Measurements from ENCODE around the gene RPS6KA1.
A peak's percentile ranks its signal among the peaks of the same experiment; 100 is the strongest.

The RPS6KA1 gene

DNA sequence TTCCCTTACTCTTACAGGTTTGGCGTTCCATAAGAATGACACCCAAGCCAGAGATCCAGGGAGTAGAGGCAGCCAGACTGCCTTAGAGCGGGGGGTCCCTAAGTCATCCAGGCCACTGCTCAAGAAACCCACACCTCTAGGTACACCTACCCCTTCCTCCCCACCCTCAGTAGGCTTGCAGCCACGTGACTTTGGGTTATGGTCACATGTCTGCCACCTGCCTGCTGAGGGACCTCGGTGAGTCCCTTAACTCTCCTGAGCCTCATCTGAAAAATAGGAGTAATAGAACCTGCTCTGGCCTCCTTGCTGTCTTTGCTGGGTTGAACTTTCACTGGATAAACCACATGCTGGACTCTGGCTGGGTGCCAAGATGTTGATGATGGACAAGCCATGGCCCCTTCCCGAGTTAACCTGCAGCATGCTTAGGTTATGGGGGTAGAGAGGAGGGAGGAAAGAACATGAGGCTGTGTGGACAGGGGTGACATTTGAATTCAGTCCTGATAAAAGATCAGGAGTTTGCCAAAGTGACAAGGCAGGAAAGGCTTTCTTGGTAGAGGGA is 4.5 kb downstream of the RPS6KA1 start:
- no peak for DNase-seq (ENCODE audit: low spot score)

- no peak for DNase-seq (ENCODE audit: low spot score)
These were observed 5.6 kb downstream of the RPS6KA1 start for GRCh38 chr1:26535201-26535600.

- no peak for DNase-seq (ENCODE audit: low spot score)
These were observed 6.5 kb downstream of the RPS6KA1 start for GRCh38 chr1:26536081-26536480.

GRCh38 chr1:26536521-26536920 is 7.0 kb downstream of the RPS6KA1 start:
- DNase-seq (ENCODE audit: low spot score): no peak

- peak; percentile 68 for DNase-seq (ENCODE audit: low spot score)
These were observed 8.4 kb downstream of the RPS6KA1 start for GRCh38 chr1:26537951-26538352.

GRCh38 chr1:26538480-26539412 is 9.2 kb downstream of the RPS6KA1 start:
- peak; percentile 66 for DNase-seq (ENCODE audit: low spot score)

GRCh38 chr1:26539722-26540121 is 10.2 kb downstream of the RPS6KA1 start:
- no peak for DNase-seq (ENCODE audit: low spot score)

- DNase-seq (ENCODE audit: low spot score): no peak
These were observed 10.8 kb downstream of the RPS6KA1 start for GRCh38 chr1:26540351-26540750.

DNA sequence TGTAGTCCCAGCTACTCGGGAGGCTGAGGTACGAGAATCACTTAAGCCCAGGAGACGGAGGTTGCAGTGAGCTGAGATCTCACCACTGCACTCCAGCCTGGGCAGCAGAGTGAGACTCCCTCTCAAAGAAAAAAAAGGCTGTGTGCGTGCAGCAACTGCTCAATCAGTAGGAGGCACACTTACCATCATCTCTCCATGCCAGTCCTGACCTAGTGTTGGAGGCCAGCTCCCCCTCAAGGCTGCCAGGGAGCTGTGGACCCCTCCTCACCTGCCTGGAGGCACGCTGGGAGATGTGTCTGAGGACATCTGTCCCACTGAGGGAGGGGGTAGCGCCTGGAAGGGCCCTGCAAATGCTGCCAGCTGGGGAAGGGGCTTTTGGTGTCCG is 11.9 kb downstream of the RPS6KA1 start:
- DNase-seq (ENCODE audit: low spot score): no peak

DNA sequence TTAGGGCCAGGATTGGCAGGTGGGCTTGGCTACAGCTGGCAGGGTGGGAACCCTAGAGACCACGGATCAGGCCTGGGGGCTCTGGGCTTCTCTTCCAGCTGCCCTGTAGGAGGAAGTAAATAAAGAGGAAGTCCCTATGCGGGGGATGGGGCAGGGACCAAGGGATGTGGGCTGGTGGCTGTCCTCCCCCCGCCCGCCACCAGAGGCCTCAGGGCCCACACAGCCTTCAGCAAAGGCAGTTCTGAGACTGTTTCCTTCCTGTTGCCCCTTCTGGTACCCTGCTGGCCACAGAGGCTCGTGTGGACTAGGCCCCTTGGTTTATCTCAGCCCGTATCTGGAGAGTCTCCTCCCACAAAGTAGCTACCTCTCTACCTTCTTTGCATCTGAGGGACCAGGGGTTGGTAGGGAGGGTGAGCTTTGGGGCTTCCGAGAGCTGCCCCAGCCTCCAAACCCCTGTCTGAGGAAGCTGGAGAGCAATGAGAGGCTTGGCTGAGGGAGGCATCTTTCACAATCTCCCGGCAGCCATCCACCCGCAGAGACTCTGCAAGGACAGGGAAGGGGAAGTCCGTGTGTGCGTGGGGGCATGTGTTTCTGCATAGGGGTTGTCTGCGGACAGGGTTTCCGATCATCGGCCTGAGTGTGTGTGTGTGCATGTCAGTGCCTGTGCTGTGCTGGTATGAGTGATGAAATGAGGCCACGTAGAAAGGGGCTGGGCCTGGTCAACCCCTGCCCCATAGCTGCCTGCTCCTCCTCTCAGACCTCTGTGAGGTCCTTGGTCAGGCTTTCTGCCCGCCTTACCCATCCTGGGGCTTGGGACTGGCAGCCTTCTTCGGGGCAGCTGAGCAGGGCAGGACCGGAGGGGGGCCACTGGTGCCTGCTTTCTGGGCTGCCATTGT is 12.5 kb downstream of the RPS6KA1 start:
- DNase-seq (ENCODE audit: low spot score): peak; percentile 72

DNA sequence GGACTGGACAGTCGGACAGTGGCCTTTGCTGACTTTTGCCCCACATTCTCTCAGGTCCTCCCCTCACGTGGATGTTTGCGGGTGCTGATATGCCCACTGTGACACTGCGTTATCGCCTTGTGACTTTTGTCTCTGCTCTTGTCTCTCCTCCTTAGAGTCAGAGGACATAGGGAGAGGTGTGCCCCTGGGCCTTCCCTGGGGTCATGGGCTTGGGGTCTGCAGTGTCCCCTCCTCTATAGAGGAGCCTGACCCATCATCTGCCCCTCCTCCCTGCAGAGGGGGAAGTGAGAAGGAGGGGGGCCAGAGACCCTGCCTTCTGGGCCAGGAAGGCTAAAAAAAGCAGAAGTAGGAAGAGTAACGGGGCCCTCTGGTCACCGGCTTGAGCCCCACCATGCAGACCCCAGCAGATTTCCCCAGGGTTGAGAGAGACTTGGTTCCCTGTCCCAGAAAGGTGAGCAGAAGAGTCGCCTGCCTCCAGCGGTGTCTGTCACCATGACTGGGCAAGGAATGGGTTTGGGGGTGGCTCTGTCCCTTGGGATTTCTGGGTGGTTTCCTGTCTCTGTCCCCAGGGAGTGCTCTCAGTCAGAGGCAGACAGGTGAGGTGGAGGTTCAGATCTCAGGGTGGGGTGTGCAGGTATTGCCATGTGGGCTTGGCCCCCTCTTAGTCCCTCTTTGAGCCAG is 13.3 kb downstream of the RPS6KA1 start:
- no peak for DNase-seq (ENCODE audit: low spot score)

DNA sequence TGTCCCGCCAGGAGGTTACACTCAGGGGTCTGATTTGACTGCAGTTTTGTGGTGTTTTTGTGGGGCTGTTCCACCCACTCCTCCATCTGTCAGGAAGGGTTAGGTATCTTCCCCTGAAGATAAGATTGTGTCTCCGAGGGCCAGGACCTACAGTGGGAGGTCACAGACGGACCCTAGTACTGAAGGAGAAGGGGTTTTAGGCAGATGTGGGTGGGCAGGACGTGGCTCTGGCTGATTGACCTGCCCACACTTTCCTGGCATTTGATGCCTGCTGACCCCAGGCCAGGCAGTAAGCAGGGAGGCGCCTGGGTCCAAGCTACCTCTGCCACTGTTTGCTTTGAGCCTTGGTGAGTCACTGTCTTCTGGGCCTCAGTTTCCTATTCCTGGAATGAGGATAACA is 13.9 kb downstream of the RPS6KA1 start:
- no peak for DNase-seq (ENCODE audit: low spot score)

- no peak for DNase-seq (ENCODE audit: low spot score)
These were observed 14.6 kb downstream of the RPS6KA1 start for GRCh38 chr1:26544126-26544525.

- DNase-seq (ENCODE audit: low spot score): no peak
These were observed 16.4 kb downstream of the RPS6KA1 start for GRCh38 chr1:26545969-26546323.

DNA sequence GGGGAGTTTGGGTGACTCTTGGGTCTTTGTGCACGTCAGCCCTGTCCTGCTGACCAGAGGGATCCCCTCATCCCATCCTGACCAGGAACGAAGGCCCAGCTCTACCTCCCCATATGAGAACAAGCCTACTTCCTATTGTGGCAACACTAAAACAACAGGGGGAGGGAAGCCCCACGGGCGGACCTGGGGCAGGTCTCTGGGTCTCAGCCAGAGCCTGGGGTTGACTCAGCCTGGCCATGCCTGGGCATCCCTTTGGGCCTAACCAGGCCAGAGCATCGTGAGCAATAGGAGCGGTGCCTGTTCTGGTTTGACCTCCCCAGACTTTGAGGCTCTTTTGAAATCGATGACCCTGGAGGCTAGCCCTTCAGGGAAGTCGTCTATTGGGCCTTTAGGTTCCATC is 16.8 kb downstream of the RPS6KA1 start:
- DNase-seq (ENCODE audit: low spot score): no peak

GRCh38 chr1:26546819-26547218 is 17.3 kb downstream of the RPS6KA1 start:
- no peak for DNase-seq (ENCODE audit: low spot score)

- DNase-seq (ENCODE audit: low spot score): no peak
These were observed 19.3 kb downstream of the RPS6KA1 start for GRCh38 chr1:26548841-26549240.

DNA sequence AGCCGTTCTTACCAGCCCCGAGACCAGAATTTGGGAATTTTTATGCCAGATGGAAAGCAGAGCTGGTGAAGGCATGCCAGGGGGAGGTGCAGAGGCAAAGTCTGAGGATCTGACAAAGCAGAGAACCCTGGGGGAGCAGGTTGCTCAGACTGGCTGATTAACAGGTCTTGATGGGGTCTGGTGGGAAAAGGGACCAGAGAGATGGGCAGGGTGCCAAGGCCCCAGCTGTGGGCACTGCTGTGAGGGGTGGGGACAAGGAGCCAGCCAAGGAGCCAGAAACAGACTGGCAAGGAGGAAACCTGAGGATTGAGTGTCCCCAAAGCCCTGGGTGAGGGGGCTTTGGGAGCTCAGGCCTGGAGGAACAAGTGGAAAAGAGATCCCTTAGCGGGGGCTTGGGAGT is 21.4 kb downstream of the RPS6KA1 start:
- DNase-seq (ENCODE audit: low spot score): no peak

DNA sequence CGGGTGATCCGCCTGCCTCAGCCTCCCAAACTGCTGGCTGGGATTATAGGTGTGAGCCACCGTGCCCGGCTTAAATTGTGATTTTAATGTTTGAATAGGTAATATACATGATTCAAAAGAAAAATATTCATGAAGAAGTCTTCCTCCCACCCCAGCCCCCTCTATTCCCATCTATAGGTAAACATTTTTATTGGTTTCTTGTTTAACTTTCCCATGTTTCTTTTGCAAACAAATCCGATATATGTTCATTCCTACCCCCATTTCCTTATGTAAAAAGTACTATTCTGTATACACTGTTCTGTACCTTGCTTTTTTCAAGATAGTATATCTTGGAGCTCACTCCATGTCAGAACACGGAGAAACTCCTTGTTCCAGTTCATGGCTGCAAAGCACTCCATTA is 23.2 kb downstream of the RPS6KA1 start:
- DNase-seq (ENCODE audit: low spot score): no peak

- DNase-seq (ENCODE audit: low spot score): no peak
These were observed 24.6 kb downstream of the RPS6KA1 start for GRCh38 chr1:26553942-26554682.

DNA sequence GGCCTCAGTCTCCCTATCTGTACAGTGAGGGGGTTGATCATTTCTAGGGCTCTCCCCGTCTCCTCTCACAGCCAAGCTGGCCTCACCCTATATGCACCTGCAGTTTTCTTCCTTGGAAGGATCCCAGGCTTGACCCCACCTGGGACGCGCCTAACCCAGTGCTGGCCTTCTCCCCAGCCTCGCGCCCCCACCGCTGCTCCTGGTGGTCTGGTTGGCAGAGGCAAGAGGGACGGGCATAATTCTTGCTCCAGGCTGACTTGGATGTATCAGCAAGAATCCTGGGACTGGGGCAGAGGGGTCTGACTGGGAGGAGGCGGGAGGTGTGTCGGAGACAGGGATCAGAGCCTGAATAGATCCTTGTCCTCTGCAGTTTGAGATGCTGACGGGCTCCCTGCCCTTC is 25.2 kb downstream of the RPS6KA1 start:
- DNase-seq (ENCODE audit: low spot score): no peak
